Activated CD4-positive, alpha-beta T cell treated with anti-CD3 and anti-CD28 coated beads, Interleukin-2, amount 50 U/mL, for 16 hours (primary cell): ENCODE measurements around the gene THSD7A.
A peak's percentile ranks its signal among the peaks of the same experiment; 100 is the strongest.

Experiments
- DNase-seq: peaks from one replicate; pipeline ENCODE4 v3.0.0-alpha.2; 2020

The THSD7A gene, protein sequence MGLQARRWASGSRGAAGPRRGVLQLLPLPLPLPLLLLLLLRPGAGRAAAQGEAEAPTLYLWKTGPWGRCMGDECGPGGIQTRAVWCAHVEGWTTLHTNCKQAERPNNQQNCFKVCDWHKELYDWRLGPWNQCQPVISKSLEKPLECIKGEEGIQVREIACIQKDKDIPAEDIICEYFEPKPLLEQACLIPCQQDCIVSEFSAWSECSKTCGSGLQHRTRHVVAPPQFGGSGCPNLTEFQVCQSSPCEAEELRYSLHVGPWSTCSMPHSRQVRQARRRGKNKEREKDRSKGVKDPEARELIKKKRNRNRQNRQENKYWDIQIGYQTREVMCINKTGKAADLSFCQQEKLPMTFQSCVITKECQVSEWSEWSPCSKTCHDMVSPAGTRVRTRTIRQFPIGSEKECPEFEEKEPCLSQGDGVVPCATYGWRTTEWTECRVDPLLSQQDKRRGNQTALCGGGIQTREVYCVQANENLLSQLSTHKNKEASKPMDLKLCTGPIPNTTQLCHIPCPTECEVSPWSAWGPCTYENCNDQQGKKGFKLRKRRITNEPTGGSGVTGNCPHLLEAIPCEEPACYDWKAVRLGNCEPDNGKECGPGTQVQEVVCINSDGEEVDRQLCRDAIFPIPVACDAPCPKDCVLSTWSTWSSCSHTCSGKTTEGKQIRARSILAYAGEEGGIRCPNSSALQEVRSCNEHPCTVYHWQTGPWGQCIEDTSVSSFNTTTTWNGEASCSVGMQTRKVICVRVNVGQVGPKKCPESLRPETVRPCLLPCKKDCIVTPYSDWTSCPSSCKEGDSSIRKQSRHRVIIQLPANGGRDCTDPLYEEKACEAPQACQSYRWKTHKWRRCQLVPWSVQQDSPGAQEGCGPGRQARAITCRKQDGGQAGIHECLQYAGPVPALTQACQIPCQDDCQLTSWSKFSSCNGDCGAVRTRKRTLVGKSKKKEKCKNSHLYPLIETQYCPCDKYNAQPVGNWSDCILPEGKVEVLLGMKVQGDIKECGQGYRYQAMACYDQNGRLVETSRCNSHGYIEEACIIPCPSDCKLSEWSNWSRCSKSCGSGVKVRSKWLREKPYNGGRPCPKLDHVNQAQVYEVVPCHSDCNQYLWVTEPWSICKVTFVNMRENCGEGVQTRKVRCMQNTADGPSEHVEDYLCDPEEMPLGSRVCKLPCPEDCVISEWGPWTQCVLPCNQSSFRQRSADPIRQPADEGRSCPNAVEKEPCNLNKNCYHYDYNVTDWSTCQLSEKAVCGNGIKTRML (N-terminal part only)

DNA sequence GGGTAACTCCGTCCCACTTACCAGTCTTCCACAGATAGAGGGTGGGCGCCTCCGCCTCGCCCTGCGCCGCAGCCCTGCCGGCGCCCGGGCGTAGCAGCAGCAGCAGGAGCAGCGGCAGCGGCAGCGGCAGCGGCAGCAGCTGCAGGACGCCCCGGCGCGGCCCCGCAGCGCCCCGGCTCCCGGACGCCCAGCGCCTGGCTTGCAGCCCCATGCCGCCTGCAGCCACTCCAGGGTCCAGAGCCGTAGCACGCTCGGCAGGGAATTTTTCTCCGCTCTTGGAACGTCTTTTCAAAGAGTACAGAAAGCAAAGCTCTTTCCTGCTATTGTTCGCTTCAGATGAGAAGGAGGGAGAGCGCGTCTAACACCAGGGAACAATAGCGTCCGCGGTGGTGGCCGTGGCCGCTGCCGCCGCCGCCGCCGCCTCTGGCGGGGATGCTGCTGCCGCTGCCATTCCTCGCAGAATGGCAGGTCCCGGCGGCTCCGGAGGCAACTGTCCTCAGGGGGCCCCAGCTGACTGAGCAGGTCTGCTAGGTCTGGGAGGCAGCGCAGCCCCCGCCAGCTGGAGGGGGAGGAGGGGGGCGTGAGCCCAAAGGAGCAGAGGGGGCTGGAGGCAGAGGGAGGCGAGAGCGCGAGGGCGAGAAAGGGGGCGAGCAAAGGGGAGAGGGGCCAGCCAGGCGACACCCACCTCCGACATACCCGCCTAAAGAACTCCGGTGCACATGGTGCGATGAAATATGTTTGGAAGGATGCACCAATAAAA, at the start of gene THSD7A:
Gene THSD7A (minus strand): TSS at position 463 of the 760 bp plus-strand sequence. CDS start 252 bp downstream, at position 211.
- peak; percentile 7 for DNase-seq

DNA sequence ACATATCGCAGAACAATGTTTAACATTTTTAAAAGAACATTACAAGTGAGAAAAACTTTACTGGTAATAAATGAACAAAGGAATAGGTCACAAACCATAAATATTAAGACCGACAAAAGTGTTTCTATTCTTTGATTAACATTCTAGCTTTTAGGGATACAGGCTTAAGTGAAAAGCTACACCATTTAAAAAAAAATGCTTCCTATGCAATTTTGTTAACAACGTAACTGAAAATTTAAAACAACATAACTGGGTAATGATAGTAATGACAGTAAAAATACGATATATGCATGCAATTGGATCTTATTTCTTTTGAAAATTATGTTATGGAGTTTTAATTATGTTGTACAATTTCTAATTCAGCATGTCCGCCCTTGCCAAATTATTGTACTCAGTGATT, 49.7 kb upstream of the THSD7A start:
- DNase-seq = no peak

DNA sequence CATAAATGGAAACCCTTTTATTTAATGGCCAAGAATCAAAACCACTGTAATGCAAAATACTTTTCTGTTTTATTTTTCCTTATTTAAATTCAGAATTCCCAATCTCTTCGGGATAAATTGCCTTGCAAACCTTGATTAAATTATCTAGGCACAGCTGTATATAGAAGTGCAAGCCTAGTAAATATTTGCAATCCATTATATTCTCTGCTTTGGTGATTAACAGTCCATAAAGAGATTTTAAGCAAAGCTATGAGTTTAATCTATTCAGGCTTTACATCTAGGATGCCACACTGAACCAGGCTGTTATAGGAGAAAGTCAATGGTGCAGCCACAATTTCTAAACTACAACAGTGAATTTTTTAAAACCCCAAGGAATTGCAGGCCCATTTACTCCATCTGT, 43.6 kb upstream of the THSD7A start:
- DNase-seq = no peak

DNA sequence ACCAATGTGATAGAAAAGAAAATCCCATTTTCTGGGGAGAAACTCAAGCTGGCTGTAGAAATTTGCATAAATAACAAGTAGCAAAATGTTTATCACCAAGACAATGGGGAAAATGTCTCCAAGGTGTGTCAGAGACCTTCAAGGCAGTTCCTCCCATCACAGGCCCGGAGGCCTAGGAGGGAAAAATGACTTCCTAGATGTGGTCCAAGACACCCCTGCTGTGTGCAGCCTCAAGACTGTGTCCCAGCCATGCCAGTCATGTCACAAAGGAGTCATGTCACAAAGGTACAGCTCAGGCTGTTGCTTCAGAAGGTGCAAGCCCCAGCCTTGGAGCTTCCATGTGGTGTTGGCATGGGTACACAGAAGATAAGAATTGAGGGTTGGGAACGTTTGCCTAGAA, 33.7 kb upstream of the THSD7A start:
- no peak for DNase-seq

DNA sequence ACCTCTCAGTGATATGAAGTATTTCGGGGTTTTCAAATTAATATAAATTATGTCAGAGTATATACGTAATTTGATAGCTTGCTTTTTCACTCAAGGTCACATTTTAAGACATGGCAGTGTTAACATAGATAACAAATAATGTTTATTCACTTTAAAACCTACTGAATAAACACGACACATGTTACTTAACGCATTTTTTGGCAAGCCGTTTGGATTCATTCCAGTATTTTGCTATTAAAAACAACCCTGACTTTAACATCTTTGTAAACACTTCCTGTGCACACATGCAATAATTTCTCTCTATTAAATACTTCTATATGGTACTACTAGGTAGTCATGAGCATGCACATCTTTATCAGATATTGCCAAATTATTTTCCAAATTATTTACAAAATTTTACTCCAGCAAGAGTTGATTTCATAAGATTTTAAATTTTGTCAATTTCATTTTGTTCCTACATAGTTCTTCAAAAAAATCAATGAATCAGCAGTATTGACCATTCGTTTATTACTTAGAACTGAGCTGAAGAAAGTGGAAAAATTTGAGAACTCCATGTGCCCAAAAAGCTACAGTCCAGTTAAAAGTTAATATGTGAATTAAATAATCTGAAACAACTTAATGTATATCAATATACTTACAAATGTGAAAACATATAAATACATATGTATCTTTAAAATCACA, 26.8 kb upstream of the THSD7A start:
- DNase-seq = no peak

DNA sequence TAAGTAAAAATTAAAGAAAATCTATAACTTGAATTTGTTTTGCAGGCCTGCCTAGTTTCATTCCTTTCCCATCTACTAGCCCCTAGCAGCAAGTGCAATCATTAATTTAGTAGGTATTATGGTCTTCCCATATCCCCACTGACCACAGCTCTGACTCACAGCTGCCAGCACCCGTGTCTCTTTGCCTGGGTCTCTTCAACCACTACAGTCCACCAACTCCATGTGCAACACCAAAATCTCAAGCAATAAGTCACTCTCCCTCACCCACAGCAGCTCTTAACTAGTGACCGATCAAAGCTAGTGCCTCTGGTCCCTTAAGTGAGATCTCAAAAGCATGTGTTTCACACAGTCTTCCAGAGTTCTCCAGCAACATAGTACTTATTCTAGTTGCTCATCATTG, 26.0 kb upstream of the THSD7A start:
- DNase-seq = no peak

DNA sequence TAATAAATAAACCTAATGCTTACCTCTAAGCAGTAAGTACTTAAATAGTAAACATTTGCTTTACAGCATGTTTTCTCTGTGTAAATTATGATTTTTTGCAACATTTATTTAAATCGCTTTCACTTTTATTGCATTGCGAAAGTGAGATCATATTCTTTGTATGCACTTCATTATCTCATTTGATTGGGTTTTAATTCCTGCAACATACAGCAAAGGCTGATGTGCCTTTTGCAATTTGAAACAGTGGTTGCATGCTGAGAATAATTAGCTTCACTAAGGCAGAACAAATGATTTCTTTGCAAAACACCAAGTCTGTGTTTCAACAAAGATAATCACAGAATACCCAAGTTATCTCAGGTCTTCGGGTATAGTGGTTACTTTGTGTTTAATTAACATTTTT, 16.3 kb upstream of the THSD7A start:
- DNase-seq = no peak

DNA sequence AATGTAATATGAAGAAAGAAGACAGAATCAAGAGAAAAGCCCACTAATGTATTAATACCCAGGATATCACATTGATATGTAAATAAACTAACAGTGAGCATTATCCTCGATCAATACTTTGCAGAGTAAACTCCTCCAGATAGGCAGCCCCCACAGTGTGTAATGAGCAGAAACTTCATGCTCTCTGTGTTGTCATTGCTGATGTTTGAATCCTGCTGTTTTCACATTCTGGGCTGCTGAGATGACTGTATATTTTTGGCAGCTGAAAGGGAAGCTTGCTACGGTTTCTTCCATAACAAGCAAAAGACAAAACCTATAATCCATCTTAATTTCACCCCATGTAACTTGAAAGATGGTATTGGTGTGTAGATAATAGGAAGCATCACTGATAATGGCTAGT, 15.3 kb upstream of the THSD7A start:
- no peak for DNase-seq

DNA sequence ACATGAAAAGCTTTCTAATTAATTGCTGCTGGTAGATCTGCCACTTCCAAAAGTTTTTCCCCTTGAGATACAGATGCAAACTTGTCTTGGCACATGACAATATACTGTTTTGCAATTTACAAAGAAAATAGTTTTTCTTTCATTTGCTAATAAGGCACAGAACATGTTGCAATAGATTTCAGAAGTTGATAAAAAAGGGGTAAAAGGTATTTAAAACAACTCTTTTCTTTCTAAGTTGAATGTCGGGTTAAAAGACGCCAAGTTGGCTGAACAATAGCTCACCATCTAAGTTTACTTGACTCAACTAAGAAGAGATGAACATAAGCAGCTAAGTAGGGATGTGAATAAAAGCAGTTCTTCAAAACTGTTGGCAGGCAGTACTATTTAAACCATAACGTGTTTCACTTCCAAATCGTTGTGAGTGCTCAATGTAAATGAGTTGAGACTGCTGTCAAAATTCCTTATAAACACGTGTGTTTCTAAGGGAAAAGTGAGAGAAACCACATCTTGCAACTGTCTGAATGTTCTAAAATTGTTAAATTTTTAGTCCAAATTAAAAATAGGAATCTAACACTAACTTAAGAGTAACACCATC, 14.5 kb upstream of the THSD7A start:
- DNase-seq = no peak

DNA sequence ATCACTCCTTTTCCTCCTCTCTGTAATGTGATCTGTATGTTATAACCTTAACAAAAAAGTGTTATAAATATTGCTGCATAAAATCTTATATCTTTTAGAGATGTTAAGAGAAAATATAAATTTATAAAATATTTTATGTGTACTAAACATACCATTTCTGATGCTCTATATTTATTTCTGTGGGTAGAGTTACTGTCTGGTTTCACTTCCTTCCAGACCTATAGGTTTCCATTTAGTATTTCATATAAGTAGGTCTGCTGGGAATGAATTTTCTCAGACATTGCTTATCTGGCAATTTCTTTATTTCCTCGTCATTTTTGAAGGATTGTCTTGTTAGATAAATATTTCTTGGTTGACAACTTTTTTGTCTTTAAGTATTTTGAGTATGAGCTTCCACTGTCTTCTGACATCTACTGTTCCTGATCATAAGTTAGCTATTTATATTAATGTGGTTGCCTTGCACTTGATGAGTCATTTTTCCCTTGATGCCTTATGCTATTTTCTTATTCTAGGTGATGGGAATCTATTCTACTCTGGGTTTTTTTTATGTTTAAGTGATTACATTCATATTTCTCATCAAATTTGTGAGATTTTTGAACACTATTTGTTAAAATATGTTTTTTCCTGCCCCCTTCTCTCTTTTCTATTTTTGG, 11.2 kb upstream of the THSD7A start:
- DNase-seq = no peak

DNA sequence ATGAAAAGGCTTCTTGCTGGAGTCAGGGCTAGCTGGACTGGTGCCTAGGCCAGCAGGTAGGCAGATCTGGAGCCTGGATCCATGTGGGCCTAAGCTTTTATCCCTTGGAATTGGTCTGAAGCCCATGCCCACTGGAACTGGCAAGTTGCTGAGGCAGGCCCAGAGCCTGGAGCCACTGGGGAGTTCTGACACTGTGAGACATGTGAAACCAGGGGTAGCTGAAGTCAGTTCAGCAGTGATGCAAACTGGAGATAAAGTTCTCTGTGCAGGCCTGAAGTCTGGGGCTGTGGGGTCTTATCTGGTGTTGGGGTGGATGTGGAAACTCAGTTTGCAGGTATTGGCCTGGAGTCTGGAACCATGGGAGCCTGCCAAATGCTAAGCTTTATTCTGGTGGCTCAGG, 9.7 kb upstream of the THSD7A start:
- DNase-seq = no peak

DNA sequence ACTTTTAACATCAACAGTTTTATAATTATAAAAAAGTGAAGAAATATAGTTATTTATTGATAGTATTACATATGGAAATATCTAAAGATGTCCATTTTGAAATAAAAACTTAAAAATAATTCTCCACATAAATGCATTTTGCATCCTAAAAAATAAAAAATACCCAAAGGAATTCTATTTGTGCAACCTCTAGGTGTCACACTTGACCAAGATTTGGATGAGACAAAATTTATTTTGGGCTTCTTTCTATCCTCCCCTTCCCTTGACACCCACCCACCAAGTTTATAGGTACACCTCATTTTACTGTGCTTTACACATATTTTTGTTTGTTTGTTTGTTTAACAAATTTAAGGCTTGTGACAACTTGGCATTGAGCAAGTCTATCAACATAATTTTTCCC, 3.3 kb upstream of the THSD7A start:
- DNase-seq = no peak

DNA sequence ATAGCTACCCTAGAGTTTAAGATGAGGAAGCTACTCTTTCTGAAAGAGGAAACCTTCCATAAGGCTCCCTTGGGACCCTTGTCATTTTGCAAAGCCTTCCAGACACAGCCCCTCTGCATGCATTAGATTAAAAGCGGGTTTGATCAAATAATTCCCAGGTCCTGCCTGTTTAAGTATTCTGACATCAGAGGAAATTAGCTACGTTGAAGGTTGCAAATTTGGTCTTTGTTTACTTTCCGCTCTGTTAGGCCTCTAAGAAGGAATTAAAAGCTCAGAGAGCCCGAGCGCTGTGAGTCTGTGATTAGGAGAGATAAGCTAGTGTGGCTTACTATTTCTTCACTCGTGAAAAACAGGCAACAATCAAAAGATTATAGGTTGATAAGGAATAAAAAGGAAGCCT, 1.4 kb upstream of the THSD7A start:
- DNase-seq = no peak

DNA sequence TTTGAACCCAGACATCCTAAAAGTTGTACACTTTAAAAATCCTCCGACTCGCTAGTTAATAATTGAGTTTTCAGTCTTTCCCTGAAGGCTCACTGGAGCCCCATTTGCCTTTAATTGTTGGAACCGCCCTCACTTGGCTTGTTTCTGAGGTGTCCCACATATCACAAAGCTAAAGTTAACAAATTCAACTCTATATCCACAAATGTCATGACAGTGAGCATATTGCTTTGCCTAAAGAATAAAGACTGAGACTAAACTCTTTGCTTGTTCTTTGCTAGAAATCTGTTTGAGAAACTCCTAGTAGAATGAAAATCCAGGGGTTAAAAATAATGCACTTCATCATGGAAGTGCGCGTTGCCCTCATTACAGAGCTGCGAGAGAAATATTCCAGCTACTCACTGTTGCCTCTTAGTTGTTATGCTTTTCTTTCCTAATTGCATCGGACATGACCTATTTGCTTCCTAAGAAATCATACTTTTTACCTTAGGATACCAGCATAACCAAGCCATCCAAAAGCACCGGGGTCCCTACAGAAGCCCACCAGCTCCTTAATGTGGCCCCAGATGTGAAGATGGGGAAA, 752 bp downstream of the THSD7A start:
- no peak for DNase-seq

DNA sequence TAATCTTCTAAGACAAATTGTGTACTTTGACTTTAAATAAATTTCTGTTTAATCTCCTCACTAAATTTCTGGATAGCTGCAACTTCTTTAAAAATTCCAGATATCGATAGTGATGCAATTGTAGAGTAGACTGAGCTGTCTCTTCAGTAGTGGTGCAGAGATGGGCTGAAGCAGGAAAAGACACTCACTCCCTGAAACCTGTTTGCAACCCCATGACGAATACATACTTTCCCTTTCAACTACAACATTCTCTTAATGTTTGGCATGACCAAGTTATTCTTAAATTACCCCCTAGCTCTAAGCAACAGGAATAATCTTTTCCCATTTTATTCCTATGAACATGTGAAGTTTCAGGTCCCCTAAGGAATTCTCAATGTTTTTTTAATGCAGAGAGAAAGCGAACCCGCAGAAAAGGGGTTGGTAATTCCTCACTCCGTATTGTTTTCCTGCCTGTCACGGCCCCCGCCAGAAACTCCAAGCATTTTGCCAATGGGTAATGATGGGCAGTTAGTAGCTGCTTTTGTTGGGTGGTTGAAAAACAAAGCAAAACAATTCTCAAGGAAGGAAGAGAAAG, 1.3 kb downstream of the THSD7A start:
- no peak for DNase-seq

DNA sequence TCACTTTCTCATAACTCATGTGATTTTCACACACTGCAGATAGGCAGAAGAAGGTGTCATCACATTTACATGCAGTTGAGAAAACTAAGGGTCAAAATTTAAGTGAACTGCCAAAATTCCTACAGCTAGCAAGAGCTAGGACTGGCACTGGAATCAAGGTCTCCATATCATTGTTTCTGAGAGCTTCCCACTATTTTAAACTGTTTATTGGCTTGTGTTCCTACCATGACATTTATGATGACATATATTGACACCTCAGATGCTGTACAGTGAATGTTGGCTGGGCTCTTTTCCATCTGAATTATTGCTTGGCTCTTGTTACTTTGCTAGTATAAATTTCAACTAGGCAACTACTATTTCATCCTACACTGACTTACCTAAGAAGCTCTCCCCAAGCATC, 2.0 kb downstream of the THSD7A start:
- DNase-seq = no peak

DNA sequence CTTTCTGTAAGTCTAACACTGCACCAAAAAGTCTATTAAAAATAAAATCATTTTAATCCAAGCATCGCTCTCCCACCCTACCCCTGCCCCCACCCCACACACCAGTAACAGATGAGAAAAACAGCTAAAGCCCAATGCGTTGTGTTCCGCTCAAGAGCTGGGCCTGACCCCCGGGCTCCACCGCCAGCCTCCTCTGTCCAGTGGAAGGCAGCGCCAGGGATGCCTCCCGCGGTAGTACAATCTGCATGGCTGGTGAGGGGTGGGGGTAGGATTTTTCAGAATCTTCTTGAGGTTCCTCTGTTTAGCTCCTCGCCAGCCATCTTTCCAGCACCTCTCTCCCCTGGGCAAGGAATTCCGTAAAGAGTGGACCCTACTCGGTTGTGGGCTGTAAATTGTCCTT, 12.1 kb downstream of the THSD7A start:
- no peak for DNase-seq

DNA sequence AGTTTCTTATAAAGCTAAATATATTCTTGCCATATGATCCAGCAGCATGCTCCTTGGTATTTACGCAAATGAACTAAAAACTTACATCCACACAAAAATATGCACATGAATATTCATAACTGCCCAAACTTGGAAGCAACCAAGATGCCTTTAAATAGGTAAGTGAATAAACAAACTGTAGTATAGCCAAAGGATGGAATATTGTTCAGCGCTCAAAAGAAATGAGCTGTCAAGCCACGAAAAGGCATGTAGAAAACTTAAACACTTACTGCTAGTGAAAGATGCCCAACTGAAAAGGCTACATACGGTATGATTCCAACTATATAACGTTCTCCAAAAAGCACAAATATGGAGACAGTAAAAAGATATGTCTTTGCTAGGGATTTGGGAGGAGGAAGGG, 12.7 kb downstream of the THSD7A start:
- DNase-seq = no peak

DNA sequence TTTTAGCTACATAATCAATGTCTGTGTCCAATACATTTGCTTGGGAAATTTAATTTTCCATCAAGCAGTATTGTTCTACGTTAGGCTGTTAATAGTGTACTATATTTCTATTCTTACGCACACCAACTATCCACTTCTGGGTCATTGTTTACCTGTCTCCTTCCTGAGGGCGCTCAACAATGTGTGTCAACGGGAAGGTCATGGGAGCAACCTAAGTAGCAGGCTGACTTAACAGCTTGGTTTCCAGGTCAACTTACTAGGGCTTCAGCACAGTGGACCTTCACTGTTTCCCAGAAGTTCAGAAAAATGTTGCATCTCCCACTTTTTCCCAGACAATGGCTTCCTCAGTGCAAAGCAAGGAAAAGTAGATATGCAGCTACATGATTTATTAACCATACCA, 13.7 kb downstream of the THSD7A start:
- DNase-seq = no peak

DNA sequence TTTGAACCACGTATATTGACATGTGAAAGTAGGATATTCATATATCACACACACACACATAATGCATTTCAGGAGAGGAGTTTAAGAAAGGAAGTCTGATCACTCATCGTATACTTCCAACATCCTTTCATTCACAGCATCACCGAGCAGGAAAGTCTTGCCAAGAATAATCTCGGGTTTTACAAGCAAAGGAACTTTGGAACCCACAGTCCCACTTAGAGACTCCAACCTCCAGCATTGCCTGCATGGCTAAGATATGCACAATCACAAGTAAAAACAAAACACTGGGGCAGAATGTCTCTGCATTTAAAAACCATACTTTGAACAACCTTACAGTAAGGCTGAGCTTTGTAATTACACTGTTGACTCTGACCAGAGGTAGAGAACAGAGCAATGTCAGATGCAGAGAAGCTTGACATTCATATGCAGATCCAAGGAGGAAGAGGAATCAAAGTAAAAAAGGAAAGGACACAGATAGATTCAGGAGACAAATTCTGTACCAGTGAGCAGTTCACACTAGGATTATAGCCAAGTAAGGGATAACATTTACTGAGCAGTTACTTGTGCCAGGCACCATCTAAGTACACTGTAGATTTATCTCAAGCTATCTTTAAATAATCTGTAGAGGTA, 14.8 kb downstream of the THSD7A start:
- no peak for DNase-seq
